Spleen (tissue), 7 donors: ENCODE results near the gene IRF6.

Experiments
- POLR2A ChIP-seq, 3 donors: fragments of 450-650 bp; IDR thresholded peaks; one replicate each; pipeline ENCODE4 v1.5.1; 2017; ENCODE audit warnings: antibody characterized with exemption in 3 of 3, mild to moderate bottlenecking in 1 of 3
- POLR2AphosphoS5 ChIP-seq, 3 donors: sonication (generic); formaldehyde crosslinking; IDR thresholded peaks; one replicate each; pipeline ENCODE4 v1.5.1; 2017; ENCODE audit warnings: antibody characterized with exemption in 3 of 3
- TF ChIP-seq, protein P1 (sequence below), 11 experiments: fragments of 200-600 bp in 7 of 11; fragments of 450-650 bp in 4 of 11; sonication (generic) in 4 of 11; IDR thresholded peaks in 8 of 11; conservative IDR thresholded peaks in 3 of 11; 1 replicate in 7 of 11; 2 replicates in 4 of 11; pipeline versions ENCODE4 v1.4.0 to v1.8.0; 2016 to 2021; ENCODE audit warnings: antibody characterized with exemption in 11 of 11, inconsistent platforms in 4 of 11, mild to moderate bottlenecking in 1 of 11
- donor health status: DM: no; HTN: no; CAD: no; lungs with moderate emphysema.
- donor health status: DM: no; HTN: no; CAD: no.
- donor health status: DM: no; HTN: no; CAD: no.

DNA sequence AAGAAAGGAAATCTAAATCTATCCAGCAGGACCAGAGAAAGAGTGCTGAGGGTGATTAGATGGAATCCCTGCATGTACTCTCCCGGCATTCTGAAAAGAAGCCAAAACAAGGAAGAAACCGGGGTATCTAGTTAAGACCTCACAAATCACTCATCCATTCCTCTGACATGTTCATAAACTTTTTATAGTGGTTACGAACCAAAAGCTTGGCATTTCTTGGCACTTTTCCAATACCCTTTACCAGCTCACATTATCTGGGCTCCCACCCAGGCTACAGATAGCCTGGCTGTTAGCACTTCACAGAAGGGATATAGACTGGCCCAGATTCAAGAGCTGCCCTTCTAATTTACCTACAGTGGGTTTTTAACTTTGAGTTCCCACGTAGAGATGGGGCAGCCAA is 19.8 kb downstream of the IRF6 start:
- TF ChIP-seq, protein P1, sequence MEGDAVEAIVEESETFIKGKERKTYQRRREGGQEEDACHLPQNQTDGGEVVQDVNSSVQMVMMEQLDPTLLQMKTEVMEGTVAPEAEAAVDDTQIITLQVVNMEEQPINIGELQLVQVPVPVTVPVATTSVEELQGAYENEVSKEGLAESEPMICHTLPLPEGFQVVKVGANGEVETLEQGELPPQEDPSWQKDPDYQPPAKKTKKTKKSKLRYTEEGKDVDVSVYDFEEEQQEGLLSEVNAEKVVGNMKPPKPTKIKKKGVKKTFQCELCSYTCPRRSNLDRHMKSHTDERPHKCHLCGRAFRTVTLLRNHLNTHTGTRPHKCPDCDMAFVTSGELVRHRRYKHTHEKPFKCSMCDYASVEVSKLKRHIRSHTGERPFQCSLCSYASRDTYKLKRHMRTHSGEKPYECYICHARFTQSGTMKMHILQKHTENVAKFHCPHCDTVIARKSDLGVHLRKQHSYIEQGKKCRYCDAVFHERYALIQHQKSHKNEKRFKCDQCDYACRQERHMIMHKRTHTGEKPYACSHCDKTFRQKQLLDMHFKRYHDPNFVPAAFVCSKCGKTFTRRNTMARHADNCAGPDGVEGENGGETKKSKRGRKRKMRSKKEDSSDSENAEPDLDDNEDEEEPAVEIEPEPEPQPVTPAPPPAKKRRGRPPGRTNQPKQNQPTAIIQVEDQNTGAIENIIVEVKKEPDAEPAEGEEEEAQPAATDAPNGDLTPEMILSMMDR (IDR thresholded peaks at IDR 0.05 in 8 of 11, conservative IDR thresholded peaks at IDR 0.05 in 3 of 11), result no peak
- TF ChIP-seq POLR2A (IDR thresholded peaks at IDR 0.05) (no peak), POLR2AphosphoS5 (IDR thresholded peaks at IDR 0.05) (no peak)
